ENCODE data around the gene CCSER2. TPM values are rescaled to one million over a fixed set of nuclear protein-coding genes. Genes with fewer than 3 reads are reported as not detected.
"Not testable (repeated sequence)": the region's sequence is repeated elsewhere in the genome, so short reads cannot be mapped to it uniquely, and the experiment has no call there.

The CCSER2 gene
- total RNA-seq, 3 donors from 2014 or later, result 49.8 to 61.2 (median 49.9) TPM

DNA sequence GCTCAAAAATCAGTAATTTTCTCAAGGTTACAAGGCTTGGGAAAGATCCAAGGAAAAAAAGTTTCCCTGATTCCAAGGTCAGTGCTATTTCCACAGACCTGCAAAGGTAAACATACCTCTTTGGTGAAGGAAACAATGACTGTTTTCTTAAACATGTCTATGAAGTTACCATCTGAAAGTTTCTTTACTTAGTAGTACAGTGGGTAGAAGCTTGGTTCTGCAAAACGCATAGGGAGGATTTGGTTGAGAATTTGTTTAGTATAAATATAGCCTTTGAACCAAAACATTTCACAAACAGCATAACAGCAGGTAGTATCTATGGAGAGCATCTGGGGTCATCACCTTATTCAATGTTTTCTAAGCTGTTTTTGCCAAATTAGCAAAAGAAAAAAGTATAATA, 169.6 kb downstream of the CCSER2 start:
- no peaks in the 10 kb centered on the region for H3K4me1 ChIP-seq
- H3K9me3 ChIP-seq, result no peaks in the 10 kb centered on the region
- intact Hi-C loops (cut with DNase I; ENCODE audit: low total_unique reads), result no loop called here
- TF ChIP-seq, protein P1, sequence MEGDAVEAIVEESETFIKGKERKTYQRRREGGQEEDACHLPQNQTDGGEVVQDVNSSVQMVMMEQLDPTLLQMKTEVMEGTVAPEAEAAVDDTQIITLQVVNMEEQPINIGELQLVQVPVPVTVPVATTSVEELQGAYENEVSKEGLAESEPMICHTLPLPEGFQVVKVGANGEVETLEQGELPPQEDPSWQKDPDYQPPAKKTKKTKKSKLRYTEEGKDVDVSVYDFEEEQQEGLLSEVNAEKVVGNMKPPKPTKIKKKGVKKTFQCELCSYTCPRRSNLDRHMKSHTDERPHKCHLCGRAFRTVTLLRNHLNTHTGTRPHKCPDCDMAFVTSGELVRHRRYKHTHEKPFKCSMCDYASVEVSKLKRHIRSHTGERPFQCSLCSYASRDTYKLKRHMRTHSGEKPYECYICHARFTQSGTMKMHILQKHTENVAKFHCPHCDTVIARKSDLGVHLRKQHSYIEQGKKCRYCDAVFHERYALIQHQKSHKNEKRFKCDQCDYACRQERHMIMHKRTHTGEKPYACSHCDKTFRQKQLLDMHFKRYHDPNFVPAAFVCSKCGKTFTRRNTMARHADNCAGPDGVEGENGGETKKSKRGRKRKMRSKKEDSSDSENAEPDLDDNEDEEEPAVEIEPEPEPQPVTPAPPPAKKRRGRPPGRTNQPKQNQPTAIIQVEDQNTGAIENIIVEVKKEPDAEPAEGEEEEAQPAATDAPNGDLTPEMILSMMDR (IDR thresholded peaks at IDR 0.05), result no peak
- TF ChIP-seq POLR2AphosphoS5 (IDR thresholded peaks at IDR 0.05) (no peak), POLR2A (IDR thresholded peaks at IDR 0.05) (no peak)
- no peak for DNase-seq (ENCODE audit: low spot score in 2 of 2)
- no peak overlapping the region for H3K27ac ChIP-seq
- H3K36me3 ChIP-seq, result no peaks in the 10 kb centered on the region
- H3K4me3 ChIP-seq, result no peak overlapping the region
- no peaks in the 10 kb centered on the region for H3K27me3 ChIP-seq

DNA sequence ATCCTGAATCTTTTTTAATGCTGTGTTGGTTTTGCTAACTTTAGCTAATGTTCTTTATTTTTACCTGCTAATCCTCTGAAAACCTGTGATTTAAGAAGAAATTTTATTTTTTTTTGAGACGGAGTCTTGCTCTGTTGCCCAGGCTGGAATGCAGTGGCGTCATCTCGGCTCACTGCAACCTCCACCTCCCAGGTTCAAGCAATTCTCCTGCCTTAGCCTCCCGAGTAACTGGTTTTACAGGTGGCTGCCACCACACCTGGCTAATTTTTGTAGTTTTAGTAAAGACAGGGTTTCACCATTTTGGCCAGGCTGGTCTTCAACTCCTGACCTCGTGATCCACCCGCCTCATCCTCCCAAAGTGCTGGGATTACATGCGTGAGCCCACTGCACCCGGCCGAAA, 170.7 kb downstream of the CCSER2 start:
- H3K4me3 ChIP-seq; intact Hi-C loops (cut with DNase I; ENCODE audit: low total_unique reads); H3K27me3 ChIP-seq; H3K36me3 ChIP-seq; DNase-seq (ENCODE audit: low spot score in 2 of 2); H3K9me3 ChIP-seq; H3K27ac ChIP-seq; H3K4me1 ChIP-seq: not testable (repeated sequence)

DNA sequence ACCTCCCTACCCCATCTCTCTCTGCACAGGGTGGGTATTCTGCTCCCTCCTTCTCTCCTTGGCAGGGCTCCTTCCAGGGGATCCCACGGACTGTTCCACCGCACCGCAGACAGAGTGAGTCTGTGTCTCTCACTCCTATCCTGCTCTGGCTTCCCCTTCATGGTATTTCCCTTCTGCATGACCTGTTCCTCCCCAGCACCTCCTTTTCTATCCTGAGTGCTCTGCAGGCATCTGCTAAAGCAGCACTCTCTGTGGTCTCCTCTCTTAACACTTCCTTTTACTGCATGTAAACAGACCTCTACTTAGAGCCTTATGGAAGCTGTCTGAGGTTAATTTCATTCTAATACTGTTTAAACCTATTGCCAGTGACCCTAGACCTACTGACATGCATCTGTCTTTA, 171.5 kb downstream of the CCSER2 start:
- intact Hi-C loops (cut with DNase I; ENCODE audit: low total_unique reads), result no loop called here
- Histone ChIP-seq H3K4me3 (no peak overlapping the region), H3K9me3 (no peaks in the 10 kb centered on the region), H3K27ac (no peak overlapping the region), H3K36me3 (no peaks in the 10 kb centered on the region), H3K27me3 (no peaks in the 10 kb centered on the region), H3K4me1 (no peaks in the 10 kb centered on the region)
- no peak for DNase-seq (ENCODE audit: low spot score in 2 of 2)
- TF ChIP-seq, protein P1 (IDR thresholded peaks at IDR 0.05), result no peak
- TF ChIP-seq POLR2AphosphoS5 (IDR thresholded peaks at IDR 0.05), result no peak
- TF ChIP-seq POLR2A (IDR thresholded peaks at IDR 0.05), result no peak

DNA sequence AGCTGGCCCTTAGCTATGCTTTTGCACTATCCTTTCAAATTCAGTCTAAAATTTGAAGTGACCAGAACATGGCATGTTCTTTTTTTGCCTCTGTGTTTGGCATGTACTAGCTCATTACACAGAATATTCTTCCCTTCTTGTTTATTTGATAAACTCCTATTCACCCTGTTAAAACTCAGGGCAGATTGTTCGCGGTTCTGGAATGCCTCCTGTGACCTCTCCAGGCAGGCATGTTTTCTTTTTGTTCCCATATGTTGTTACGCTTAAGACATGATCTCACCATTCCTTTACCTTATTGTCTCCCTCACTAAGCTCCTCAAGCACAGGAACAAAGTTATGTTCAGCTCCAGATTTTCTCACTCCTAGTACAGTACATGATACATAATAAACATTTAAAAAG, 181.7 kb downstream of the CCSER2 start:
- TF ChIP-seq POLR2A (IDR thresholded peaks at IDR 0.05) (no peak), POLR2AphosphoS5 (IDR thresholded peaks at IDR 0.05) (no peak)
- TF ChIP-seq, protein P1 (IDR thresholded peaks at IDR 0.05), result no peak
- H3K4me3 ChIP-seq, result no peak overlapping the region

DNA sequence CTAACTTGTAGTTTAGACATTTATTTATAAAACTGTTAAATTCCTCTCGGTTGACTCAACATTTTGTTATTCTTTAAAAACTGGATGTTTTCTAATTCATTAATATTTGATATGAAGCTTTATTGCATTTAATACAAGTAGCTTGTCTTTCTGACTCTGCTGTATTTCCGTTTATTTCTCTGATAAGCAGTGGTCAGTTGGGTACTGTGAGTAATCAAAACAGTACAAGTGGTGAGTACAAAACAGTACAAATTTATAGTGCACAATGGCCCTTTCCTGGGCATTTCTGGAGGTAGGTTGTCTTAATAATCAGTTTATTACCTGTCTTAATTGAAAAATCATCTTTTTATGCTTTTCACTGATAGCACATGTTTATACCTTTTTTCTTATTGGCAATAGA, 182.7 kb downstream of the CCSER2 start:
- intact Hi-C loops (cut with DNase I; ENCODE audit: low total_unique reads), result no loop called here
- Histone ChIP-seq H3K27ac (no peak overlapping the region), H3K4me3 (no peak overlapping the region), H3K9me3 (no peaks in the 10 kb centered on the region), H3K27me3 (no peaks in the 10 kb centered on the region), H3K4me1 (no peaks in the 10 kb centered on the region), H3K36me3 (no peaks in the 10 kb centered on the region)
- DNase-seq (ENCODE audit: low spot score in 2 of 2), result no peak
- TF ChIP-seq POLR2AphosphoS5 (IDR thresholded peaks at IDR 0.05) (no peak), POLR2A (IDR thresholded peaks at IDR 0.05) (no peak)
- TF ChIP-seq, protein P1 (IDR thresholded peaks at IDR 0.05), result no peak

More for the DNA sequence above, 181.7 kb downstream of the CCSER2 start:
- intact Hi-C loops (cut with DNase I; ENCODE audit: low total_unique reads), result no loop called here
- Histone ChIP-seq H3K4me1 (no peaks in the 10 kb centered on the region), H3K36me3 (no peaks in the 10 kb centered on the region), H3K27me3 (no peaks in the 10 kb centered on the region), H3K9me3 (no peaks in the 10 kb centered on the region), H3K27ac (no peak overlapping the region)
- DNase-seq (ENCODE audit: low spot score in 2 of 2), result no peak

DNA sequence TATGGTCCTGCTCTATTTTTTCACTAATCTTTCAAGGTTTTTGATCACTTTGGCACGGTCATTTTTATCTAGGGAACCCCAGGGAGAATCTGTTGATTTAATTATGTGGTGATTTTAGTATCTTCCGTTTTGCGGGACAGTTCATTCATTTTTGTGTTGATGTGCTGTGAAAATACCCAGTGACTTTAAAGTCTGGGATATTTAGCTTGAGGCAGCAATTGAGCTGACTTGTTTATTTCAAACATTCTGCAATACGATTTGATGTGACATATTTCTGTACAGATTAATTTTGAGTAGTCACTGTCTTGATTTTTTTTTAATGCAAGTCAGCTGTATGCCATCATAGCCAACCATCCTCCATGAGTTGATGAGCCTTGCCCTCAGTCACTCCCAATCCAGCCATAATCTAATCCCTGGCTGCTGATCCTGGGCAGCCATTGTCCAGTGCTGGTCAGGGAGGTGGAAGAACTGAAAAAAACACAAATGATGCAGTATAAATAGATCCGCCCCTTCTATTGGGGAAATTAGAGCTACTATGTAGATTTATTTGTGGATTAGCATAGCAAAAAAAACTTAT, 183.4 kb downstream of the CCSER2 start:
- H3K9me3 ChIP-seq, result no peaks in the 10 kb centered on the region
- DNase-seq (ENCODE audit: low spot score in 2 of 2), result no peak
- intact Hi-C loops (cut with DNase I; ENCODE audit: low total_unique reads), result no loop called here
- no peaks in the 10 kb centered on the region for H3K4me1 ChIP-seq
- H3K36me3 ChIP-seq, result no peaks in the 10 kb centered on the region
- no peaks in the 10 kb centered on the region for H3K27me3 ChIP-seq
- TF ChIP-seq, protein P1 (IDR thresholded peaks at IDR 0.05), result no peak
- TF ChIP-seq POLR2AphosphoS5 (IDR thresholded peaks at IDR 0.05) (no peak), POLR2A (IDR thresholded peaks at IDR 0.05) (no peak)
- H3K27ac ChIP-seq, result no peak overlapping the region
- no peak overlapping the region for H3K4me3 ChIP-seq

Measured in breast epithelium (tissue), 4 donors.